PC-3 (cell line): ENCODE measurements around the gene NCEH1. TPM values are rescaled to one million over a fixed set of nuclear protein-coding genes. Genes with fewer than 3 reads are reported as not detected.
A peak's percentile ranks its signal among the peaks of the same experiment; 100 is the strongest.

Source experiments
- ATAC-seq: fragments of 200-7000 bp; cut with Tn5 transposase; 2 replicates; pipeline ENCODE4 v1.9.1; 2020; ENCODE audit warnings: mild to moderate bottlenecking, moderate library complexity
- BruUV-seq: library from RNA; stranded (reverse); fragments of 400-500 nt; replicated peaks from 2 replicates; lab custom pipeline; 2021; lab: Mats Ljungman, UMichigan
- CTCF ChIA-PET: fragments of 300-600 bp; sonication (Branson Sonifier 250); formaldehyde crosslinking; loops from one replicate; lab custom pipeline; 2022; ENCODE audit warnings: antibody characterized with exemption; lab: Charles Lee
- POLR2A ChIA-PET: fragments of 300-600 bp; sonication (Branson Sonifier 250); formaldehyde crosslinking; loops from one replicate; lab custom pipeline; 2022; ENCODE audit warnings: antibody characterized with exemption; ENCODE audit not compliant: unreplicated experiment; lab: Charles Lee
- DNase-seq: peaks from one replicate; pipeline ENCODE4 v3.0.0-alpha.2; 2015
- H2AFZ ChIP-seq: fragments of 300-600 bp; sonication (generic); 2 replicates; pipeline ENCODE4 v1.6.0; 2016; ENCODE audit warnings: antibody characterized with exemption, low read length
- H3F3A ChIP-seq: fragments of 300-600 bp; sonication (generic); one replicate; pipeline ENCODE4 v1.6.0; 2017; ENCODE audit warnings: antibody characterized with exemption, low read length, control low read depth, mild to moderate bottlenecking; ENCODE audit not compliant: unreplicated experiment
- H3K27ac ChIP-seq: fragments of 300-600 bp; sonication (generic); 2 replicates; pipeline ENCODE4 v1.5.1; 2016; ENCODE audit warnings: mild to moderate bottlenecking, low read length
- H3K27me3 ChIP-seq: fragments of 300-600 bp; sonication (generic); 2 replicates; pipeline ENCODE4 v1.6.1; 2016; ENCODE audit warnings: low read length, mixed read lengths
- H3K36me3 ChIP-seq: fragments of 300-600 bp; sonication (generic); 2 replicates; pipeline ENCODE4 v1.6.1; 2016; ENCODE audit warnings: low read depth, mixed run types, low read length, mixed read lengths
- H3K4me1 ChIP-seq: fragments of 300-600 bp; sonication (generic); 2 replicates; pipeline ENCODE4 v1.5.1; 2016; ENCODE audit warnings: low read length; ENCODE audit not compliant: insufficient read depth
- H3K4me2 ChIP-seq: fragments of 300-600 bp; sonication (generic); 2 replicates; pipeline ENCODE4 v1.6.0; 2016; ENCODE audit warnings: low read length
- H3K4me3 ChIP-seq: fragments of 300-600 bp; sonication (generic); 2 replicates; pipeline ENCODE4 v1.5.1; 2016; ENCODE audit warnings: mild to moderate bottlenecking, low read length, mixed read lengths
- H3K79me2 ChIP-seq: fragments of 300-600 bp; sonication (generic); 2 replicates; pipeline ENCODE4 v1.6.1; 2017; ENCODE audit warnings: low read length, mixed read lengths
- H3K9ac ChIP-seq: fragments of 300-600 bp; sonication (generic); 2 replicates; pipeline ENCODE4 v1.6.0; 2016; ENCODE audit warnings: mild to moderate bottlenecking, low read length
- H3K9me2 ChIP-seq: fragments of 300-600 bp; sonication (generic); replicated peaks from 2 replicates; pipeline ENCODE4 v1.6.1; 2016; ENCODE audit warnings: mixed run types, low read length, mixed read lengths
- H3K9me3 ChIP-seq: fragments of 300-600 bp; sonication (generic); 2 replicates; pipeline ENCODE4 v1.6.1; 2016; ENCODE audit warnings: low read length, mixed read lengths
- H4K20me1 ChIP-seq: fragments of 300-600 bp; sonication (generic); 2 replicates; pipeline ENCODE4 v1.6.1; 2016; ENCODE audit warnings: low read length, mixed read lengths
- EZH2 ChIP-seq: fragments of 300-600 bp; sonication (generic); IDR thresholded peaks from one replicate; pipeline ENCODE4 v1.6.1; 2017; ENCODE audit warnings: antibody characterized with exemption, mild to moderate bottlenecking, low read length; ENCODE audit not compliant: unreplicated experiment
- EZH2phosphoT487 ChIP-seq: fragments of 300-600 bp; sonication (generic); IDR thresholded peaks from 2 replicates; pipeline ENCODE4 v1.6.1; 2018; ENCODE audit warnings: mild to moderate bottlenecking, antibody characterized with exemption, low read length, borderline replicate concordance
- intact Hi-C: fragments of 100-400 bp; cut with micrococcal nuclease; formaldehyde crosslinking; loops from 2 replicates; pipeline ENCODE4 v1.9.0; 2023
- total RNA-seq: library from RNA; depleted of rRNA; stranded (reverse); fragments of >200 nt; gene quantifications from 2 replicates; pipeline ENCODE4 v1.2.3, GENCODE V29; 2014
- TF ChIP-seq, protein P1 (sequence below): fragments of 300-600 bp; sonication (generic); conservative IDR thresholded peaks from 2 replicates; pipeline ENCODE4 v1.5.1; 2017; ENCODE audit warnings: antibody characterized with exemption, low read depth, mild to moderate bottlenecking, low read length

The NCEH1 gene
- total RNA-seq, 1 experiment from 2014 or later: 28.2 TPM

DNA sequence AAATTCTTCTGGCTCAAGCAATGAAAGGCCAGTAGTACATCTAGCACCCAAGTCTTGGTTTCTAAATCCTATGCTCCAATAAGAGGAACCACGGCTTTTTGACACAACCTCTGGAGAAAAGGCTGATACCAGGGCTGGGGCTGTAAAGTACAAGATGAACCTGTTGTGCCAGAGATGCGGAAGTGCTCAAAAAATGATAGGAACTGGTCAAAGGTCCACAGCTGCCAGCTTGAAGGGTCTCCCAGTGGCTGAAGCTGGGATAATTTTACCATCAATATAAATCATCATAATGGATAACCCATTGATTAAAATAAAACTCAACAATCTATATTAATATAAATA lies 558 bp upstream of the NCEH1 start:
- BruUV-seq: TSS peak; percentile 97
- H3K9me3 ChIP-seq: no peaks in the 10 kb centered on the region
- H2AFZ ChIP-seq: peak overlapping the region; percentile 39
- H3K4me2 ChIP-seq: peak overlapping the region; percentile 79
- H3K4me1 ChIP-seq: peaks cover 33% of the 10 kb centered on the region
- no peak for TF ChIP-seq EZH2phosphoT487
- TF ChIP-seq EZH2: no peak
- TF ChIP-seq, protein P1, sequence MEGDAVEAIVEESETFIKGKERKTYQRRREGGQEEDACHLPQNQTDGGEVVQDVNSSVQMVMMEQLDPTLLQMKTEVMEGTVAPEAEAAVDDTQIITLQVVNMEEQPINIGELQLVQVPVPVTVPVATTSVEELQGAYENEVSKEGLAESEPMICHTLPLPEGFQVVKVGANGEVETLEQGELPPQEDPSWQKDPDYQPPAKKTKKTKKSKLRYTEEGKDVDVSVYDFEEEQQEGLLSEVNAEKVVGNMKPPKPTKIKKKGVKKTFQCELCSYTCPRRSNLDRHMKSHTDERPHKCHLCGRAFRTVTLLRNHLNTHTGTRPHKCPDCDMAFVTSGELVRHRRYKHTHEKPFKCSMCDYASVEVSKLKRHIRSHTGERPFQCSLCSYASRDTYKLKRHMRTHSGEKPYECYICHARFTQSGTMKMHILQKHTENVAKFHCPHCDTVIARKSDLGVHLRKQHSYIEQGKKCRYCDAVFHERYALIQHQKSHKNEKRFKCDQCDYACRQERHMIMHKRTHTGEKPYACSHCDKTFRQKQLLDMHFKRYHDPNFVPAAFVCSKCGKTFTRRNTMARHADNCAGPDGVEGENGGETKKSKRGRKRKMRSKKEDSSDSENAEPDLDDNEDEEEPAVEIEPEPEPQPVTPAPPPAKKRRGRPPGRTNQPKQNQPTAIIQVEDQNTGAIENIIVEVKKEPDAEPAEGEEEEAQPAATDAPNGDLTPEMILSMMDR: no peak
- H3K27ac ChIP-seq: peak overlapping the region; percentile 91
- CTCF ChIA-PET: interaction anchor here (0.6 to 1.8 kb wide), 5 partner anchors 37 to 234 kb away, joined by 3 to 38 read pairs (median 4); partner anchors contain the start of gene ECT2
- H3K79me2 ChIP-seq: peaks cover 44% of the 10 kb centered on the region
- peak overlapping the region; percentile 55 for H3K9ac ChIP-seq
- ATAC-seq: peak; percentile 24
- H3K4me3 ChIP-seq: peak overlapping the region; percentile 93
- POLR2A ChIA-PET: interaction anchor here (0.5 to 2.6 kb wide), 6 partner anchors 18 to 89 kb away, joined by 3 to 71 read pairs (median 4); partner anchors contain the start of gene ECT2
- no peaks in the 10 kb centered on the region for H3K36me3 ChIP-seq
- DNase-seq: no peak
- H3K9me2 ChIP-seq: no peaks in the 10 kb centered on the region
- peaks cover 29% of the 10 kb centered on the region for H4K20me1 ChIP-seq
- H3F3A ChIP-seq: peaks cover 11% of the 10 kb centered on the region
- H3K27me3 ChIP-seq: no peaks in the 10 kb centered on the region
- intact Hi-C loops: loop anchor here (1.0 kb wide), 3 partner anchors 20 to 38 kb away; no protein-coding TSS in a partner anchor

DNA sequence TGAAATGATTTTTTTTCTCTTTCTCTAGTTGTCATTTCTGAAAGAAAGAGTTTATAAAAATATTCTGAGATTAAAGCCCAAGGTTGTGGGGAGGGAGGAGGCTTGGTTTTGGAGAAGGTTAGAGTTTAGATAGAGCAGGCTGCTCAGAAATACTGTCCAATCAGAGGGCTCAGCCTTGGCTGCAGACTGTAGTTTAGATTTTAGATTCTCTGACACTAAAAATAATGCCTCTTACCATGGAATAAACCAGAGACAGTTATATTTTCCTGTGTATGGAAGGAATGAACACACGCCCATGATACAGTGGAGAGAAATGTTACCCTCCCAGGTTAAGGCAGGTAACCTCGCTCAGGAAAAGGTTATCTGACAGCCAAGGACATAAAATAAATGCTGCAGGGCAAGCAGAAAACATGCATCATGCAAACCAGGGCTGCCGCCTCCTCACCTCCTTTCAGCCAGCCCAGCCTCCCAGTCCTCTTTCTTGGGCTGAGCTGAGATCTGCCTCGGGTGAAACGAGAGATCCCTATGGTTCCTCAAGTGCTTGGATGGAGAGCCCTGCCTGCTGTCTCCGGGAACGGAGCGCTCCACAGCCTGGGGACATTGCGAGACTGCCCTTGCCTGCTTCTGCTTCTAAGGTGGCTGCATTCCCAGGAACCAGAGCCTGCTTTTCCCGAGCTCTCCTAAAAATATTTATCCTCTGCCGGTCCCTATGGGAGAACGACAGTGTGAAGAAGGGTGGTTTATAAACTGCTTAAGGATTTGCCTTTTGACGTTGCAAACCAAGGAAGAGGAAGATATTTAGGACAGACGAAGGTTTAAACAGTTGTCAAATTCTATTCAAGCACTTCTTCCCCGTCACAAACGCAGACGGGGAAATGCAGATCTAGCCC lies 848 bp downstream of the NCEH1 start:
- Histone ChIP-seq H3K4me1 (peaks cover 33% of the 10 kb centered on the region), H3K9ac (peak overlapping the region; percentile 87), H3K4me3 (peak overlapping the region; percentile 93), H3K27me3 (no peaks in the 10 kb centered on the region), H3K27ac (peak overlapping the region; percentile 91), H3F3A (peaks cover 11% of the 10 kb centered on the region), H2AFZ (peak overlapping the region; percentile 61), H3K9me2 (no peaks in the 10 kb centered on the region), H3K4me2 (peak overlapping the region; percentile 95), H3K36me3 (no peaks in the 10 kb centered on the region), H4K20me1 (peaks cover 29% of the 10 kb centered on the region), H3K79me2 (peaks cover 58% of the 10 kb centered on the region), H3K9me3 (no peaks in the 10 kb centered on the region)
- ATAC-seq: peak; percentile 16
- ChIA-PET CTCF (interaction anchor here (0.8 to 1.8 kb wide), 6 partner anchors 32 to 42 kb away, joined by 3 to 38 read pairs (median 6); partner anchors contain the start of gene ECT2), POLR2A (interaction anchor here (0.5 to 2.6 kb wide), 6 partner anchors 11 to 113 kb away, joined by 4 to 71 read pairs (median 7); partner anchors contain the start of gene ECT2)
- intact Hi-C loops: no loop called here
- BruUV-seq: no TSS peak
- no peak for TF ChIP-seq EZH2phosphoT487
- TF ChIP-seq, protein P1: no peak
- TF ChIP-seq EZH2: no peak
- peak; percentile 36 for DNase-seq
